HL-60 (cell line): ENCODE measurements around the gene BRINP3.

Source experiments
- CTCF ChIP-seq: IDR thresholded peaks from one replicate; pipeline ENCODE4 v1.5.1; 2011; ENCODE audit warnings: low read length, control low read depth, inconsistent platforms; ENCODE audit not compliant: insufficient read depth
- POLR2AphosphoS5 ChIP-seq: IDR thresholded peaks from 2 replicates; pipeline ENCODE4 v1.6.1; 2012; ENCODE audit warnings: low read depth
- REST ChIP-seq: IDR thresholded peaks from 2 replicates; pipeline ENCODE4 v1.6.1; 2012; ENCODE audit warnings: low read depth; ENCODE audit not compliant: insufficient replicate concordance

GRCh38 chr1:190119683-190120082, 358.0 kb downstream of the BRINP3 start:
- no peak for TF ChIP-seq CTCF
- no peak for TF ChIP-seq POLR2AphosphoS5
- TF ChIP-seq REST, result no peak
